Measurements from ENCODE around the gene FAM13C.

Gene FAM13C

GRCh38 chr10:59324597-59324996, 37.8 kb downstream of the FAM13C start:
- Histone ChIP-seq H3K27ac (ENCODE audit: low read depth, low read length) (no peak overlapping the region), H3K4me1 (ENCODE audit: control insufficient read depth in 5 of 5, insufficient read depth in 5 of 5, low read length in 5 of 5) (peaks cover 4 to 17% (median 9%) of the 10 kb centered on the region in 5 donors), H3K9ac (ENCODE audit: low read length in 5 of 5) (no peak overlapping the region), H3K9me3 (ENCODE audit: control insufficient read depth in 5 of 5, low read length in 5 of 5) (peaks cover 0 to 2% (median 0%) of the 10 kb centered on the region in 5 donors), H3K27me3 (ENCODE audit: control insufficient read depth in 5 of 5, insufficient read depth in 4 of 5, low read length in 5 of 5) (no peaks in the 10 kb centered on the region), H3K36me3 (ENCODE audit: control insufficient read depth in 5 of 5, insufficient read depth in 5 of 5, low read length in 5 of 5) (peaks cover 0 to 5% (median 0%) of the 10 kb centered on the region in 5 donors), H3K4me3 (ENCODE audit: low read depth in 1 of 5, low read length in 5 of 5) (no peak overlapping the region)

GRCh38 chr10:59323831-59324401, 38.4 kb downstream of the FAM13C start:
- H3K9me3 ChIP-seq (ENCODE audit: control insufficient read depth in 5 of 5, low read length in 5 of 5), result peaks cover 0 to 2% (median 0%) of the 10 kb centered on the region in 5 donors
- H3K4me1 ChIP-seq (ENCODE audit: control insufficient read depth in 5 of 5, insufficient read depth in 5 of 5, low read length in 5 of 5), result peaks cover 4 to 17% (median 9%) of the 10 kb centered on the region in 5 donors
- H3K27me3 ChIP-seq (ENCODE audit: control insufficient read depth in 5 of 5, insufficient read depth in 4 of 5, low read length in 5 of 5), result no peaks in the 10 kb centered on the region
- peaks cover 0 to 5% (median 0%) of the 10 kb centered on the region in 5 donors for H3K36me3 ChIP-seq (ENCODE audit: control insufficient read depth in 5 of 5, insufficient read depth in 5 of 5, low read length in 5 of 5)
- no peak overlapping the region for H3K27ac ChIP-seq (ENCODE audit: low read depth, low read length)
- H3K9ac ChIP-seq (ENCODE audit: low read length in 5 of 5), result no peak overlapping the region
- H3K4me3 ChIP-seq (ENCODE audit: low read depth in 1 of 5, low read length in 5 of 5), result no peak overlapping the region

- H3K36me3 ChIP-seq (ENCODE audit: control insufficient read depth in 5 of 5, insufficient read depth in 5 of 5, low read length in 5 of 5), result peaks cover 0 to 5% (median 0%) of the 10 kb centered on the region in 5 donors
- no peak overlapping the region for H3K4me3 ChIP-seq (ENCODE audit: low read depth in 1 of 5, low read length in 5 of 5)
- peaks cover 6 to 17% (median 9%) of the 10 kb centered on the region in 5 donors for H3K4me1 ChIP-seq (ENCODE audit: control insufficient read depth in 5 of 5, insufficient read depth in 5 of 5, low read length in 5 of 5)
- peak overlapping the region; percentile 33 for H3K27ac ChIP-seq (ENCODE audit: low read depth, low read length)
- H3K9ac ChIP-seq (ENCODE audit: low read length in 5 of 5), result no peak overlapping the region
- H3K9me3 ChIP-seq (ENCODE audit: control insufficient read depth in 5 of 5, low read length in 5 of 5), result peaks cover 0 to 2% (median 0%) of the 10 kb centered on the region in 5 donors
- H3K27me3 ChIP-seq (ENCODE audit: control insufficient read depth in 5 of 5, insufficient read depth in 4 of 5, low read length in 5 of 5), result no peaks in the 10 kb centered on the region
These were observed 39.3 kb downstream of the FAM13C start for GRCh38 chr10:59323036-59323459.

- Histone ChIP-seq H3K9ac (ENCODE audit: low read length in 5 of 5) (no peak overlapping the region), H3K4me1 (ENCODE audit: control insufficient read depth in 5 of 5, insufficient read depth in 5 of 5, low read length in 5 of 5) (peaks cover 6 to 21% (median 9%) of the 10 kb centered on the region in 5 donors), H3K9me3 (ENCODE audit: control insufficient read depth in 5 of 5, low read length in 5 of 5) (peaks cover 0 to 2% (median 0%) of the 10 kb centered on the region in 5 donors), H3K27me3 (ENCODE audit: control insufficient read depth in 5 of 5, insufficient read depth in 4 of 5, low read length in 5 of 5) (no peaks in the 10 kb centered on the region), H3K4me3 (ENCODE audit: low read depth in 1 of 5, low read length in 5 of 5) (no peak overlapping the region), H3K27ac (ENCODE audit: low read depth, low read length) (no peak overlapping the region), H3K36me3 (ENCODE audit: control insufficient read depth in 5 of 5, insufficient read depth in 5 of 5, low read length in 5 of 5) (peaks cover 0 to 5% (median 0%) of the 10 kb centered on the region in 5 donors)
These were observed 40.2 kb downstream of the FAM13C start for GRCh38 chr10:59322131-59322530.

GRCh38 chr10:59320355-59320754, 42.0 kb downstream of the FAM13C start:
- Histone ChIP-seq H3K27ac (ENCODE audit: low read depth, low read length) (no peak overlapping the region), H3K27me3 (ENCODE audit: control insufficient read depth in 5 of 5, insufficient read depth in 4 of 5, low read length in 5 of 5) (no peaks in the 10 kb centered on the region), H3K4me1 (ENCODE audit: control insufficient read depth in 5 of 5, insufficient read depth in 5 of 5, low read length in 5 of 5) (peaks cover 8 to 30% (median 16%) of the 10 kb centered on the region in 5 donors), H3K9ac (ENCODE audit: low read length in 5 of 5) (no peak overlapping the region), H3K4me3 (ENCODE audit: low read depth in 1 of 5, low read length in 5 of 5) (no peak overlapping the region), H3K36me3 (ENCODE audit: control insufficient read depth in 5 of 5, insufficient read depth in 5 of 5, low read length in 5 of 5) (peaks cover 0 to 5% (median 0%) of the 10 kb centered on the region in 5 donors), H3K9me3 (ENCODE audit: control insufficient read depth in 5 of 5, low read length in 5 of 5) (peaks cover 0 to 2% (median 0%) of the 10 kb centered on the region in 5 donors)

GRCh38 chr10:59319854-59320253, 42.5 kb downstream of the FAM13C start:
- Histone ChIP-seq H3K4me1 (ENCODE audit: control insufficient read depth in 5 of 5, insufficient read depth in 5 of 5, low read length in 5 of 5) (peaks cover 8 to 34% (median 20%) of the 10 kb centered on the region in 5 donors), H3K4me3 (ENCODE audit: low read depth in 1 of 5, low read length in 5 of 5) (no peak overlapping the region), H3K27ac (ENCODE audit: low read depth, low read length) (no peak overlapping the region), H3K27me3 (ENCODE audit: control insufficient read depth in 5 of 5, insufficient read depth in 4 of 5, low read length in 5 of 5) (no peaks in the 10 kb centered on the region), H3K9me3 (ENCODE audit: control insufficient read depth in 5 of 5, low read length in 5 of 5) (peaks cover 0 to 2% (median 0%) of the 10 kb centered on the region in 5 donors), H3K36me3 (ENCODE audit: control insufficient read depth in 5 of 5, insufficient read depth in 5 of 5, low read length in 5 of 5) (peaks cover 0 to 5% (median 0%) of the 10 kb centered on the region in 5 donors), H3K9ac (ENCODE audit: low read length in 5 of 5) (no peak overlapping the region)

- peaks cover 7 to 38% (median 24%) of the 10 kb centered on the region in 5 donors for H3K4me1 ChIP-seq (ENCODE audit: control insufficient read depth in 5 of 5, insufficient read depth in 5 of 5, low read length in 5 of 5)
- no peaks in the 10 kb centered on the region for H3K36me3 ChIP-seq (ENCODE audit: control insufficient read depth in 5 of 5, insufficient read depth in 5 of 5, low read length in 5 of 5)
- H3K9ac ChIP-seq (ENCODE audit: low read length in 5 of 5), result no peak overlapping the region
- H3K27me3 ChIP-seq (ENCODE audit: control insufficient read depth in 5 of 5, insufficient read depth in 4 of 5, low read length in 5 of 5), result no peaks in the 10 kb centered on the region
- H3K9me3 ChIP-seq (ENCODE audit: control insufficient read depth in 5 of 5, low read length in 5 of 5), result no peaks in the 10 kb centered on the region
- H3K4me3 ChIP-seq (ENCODE audit: low read depth in 1 of 5, low read length in 5 of 5), result no peak overlapping the region
- H3K27ac ChIP-seq (ENCODE audit: low read depth, low read length), result no peak overlapping the region
These were observed 45.3 kb downstream of the FAM13C start for GRCh38 chr10:59317066-59317465.

GRCh38 chr10:59315465-59315864, 46.9 kb downstream of the FAM13C start:
- H3K9ac ChIP-seq (ENCODE audit: low read length in 5 of 5), result no peak overlapping the region
- peak overlapping the region; percentile 32 for H3K27ac ChIP-seq (ENCODE audit: low read depth, low read length)
- no peaks in the 10 kb centered on the region for H3K9me3 ChIP-seq (ENCODE audit: control insufficient read depth in 5 of 5, low read length in 5 of 5)
- H3K27me3 ChIP-seq (ENCODE audit: control insufficient read depth in 5 of 5, insufficient read depth in 4 of 5, low read length in 5 of 5), result no peaks in the 10 kb centered on the region
- peaks cover 7 to 51% (median 30%) of the 10 kb centered on the region in 5 donors for H3K4me1 ChIP-seq (ENCODE audit: control insufficient read depth in 5 of 5, insufficient read depth in 5 of 5, low read length in 5 of 5)
- H3K4me3 ChIP-seq (ENCODE audit: low read depth in 1 of 5, low read length in 5 of 5), result no peak overlapping the region
- no peaks in the 10 kb centered on the region for H3K36me3 ChIP-seq (ENCODE audit: control insufficient read depth in 5 of 5, insufficient read depth in 5 of 5, low read length in 5 of 5)

- Histone ChIP-seq H3K36me3 (ENCODE audit: control insufficient read depth in 5 of 5, insufficient read depth in 5 of 5, low read length in 5 of 5) (no peaks in the 10 kb centered on the region), H3K4me1 (ENCODE audit: control insufficient read depth in 5 of 5, insufficient read depth in 5 of 5, low read length in 5 of 5) (peaks cover 7 to 63% (median 32%) of the 10 kb centered on the region in 5 donors), H3K27me3 (ENCODE audit: control insufficient read depth in 5 of 5, insufficient read depth in 4 of 5, low read length in 5 of 5) (no peaks in the 10 kb centered on the region), H3K9me3 (ENCODE audit: control insufficient read depth in 5 of 5, low read length in 5 of 5) (no peaks in the 10 kb centered on the region), H3K9ac (ENCODE audit: low read length in 5 of 5) (no peak overlapping the region), H3K27ac (ENCODE audit: low read depth, low read length) (peak overlapping the region; percentile 32), H3K4me3 (ENCODE audit: low read depth in 1 of 5, low read length in 5 of 5) (no peak overlapping the region)
These were observed 48.1 kb downstream of the FAM13C start for GRCh38 chr10:59314268-59314667.

GRCh38 chr10:59312247-59312646, 50.1 kb downstream of the FAM13C start:
- H3K9me3 ChIP-seq (ENCODE audit: control insufficient read depth in 5 of 5, low read length in 5 of 5), result no peaks in the 10 kb centered on the region
- H3K36me3 ChIP-seq (ENCODE audit: control insufficient read depth in 5 of 5, insufficient read depth in 5 of 5, low read length in 5 of 5), result no peaks in the 10 kb centered on the region
- no peaks in the 10 kb centered on the region for H3K27me3 ChIP-seq (ENCODE audit: control insufficient read depth in 5 of 5, insufficient read depth in 4 of 5, low read length in 5 of 5)
- no peak overlapping the region for H3K4me3 ChIP-seq (ENCODE audit: low read depth in 1 of 5, low read length in 5 of 5)
- H3K4me1 ChIP-seq (ENCODE audit: control insufficient read depth in 5 of 5, insufficient read depth in 5 of 5, low read length in 5 of 5), result peaks cover 7 to 62% (median 32%) of the 10 kb centered on the region in 5 donors
- H3K9ac ChIP-seq (ENCODE audit: low read length in 5 of 5), result no peak overlapping the region
- H3K27ac ChIP-seq (ENCODE audit: low read depth, low read length), result no peak overlapping the region
